Stimulated activated CD4-positive, alpha-beta T cell treated with anti-CD3 and anti-CD28 coated beads, Interleukin-4, amount 100 ng/mL, for 1 hour (primary cell): ENCODE measurements around the gene ALKBH6.
A peak's percentile ranks its signal among the peaks of the same experiment; 100 is the strongest.
"Not testable (repeated sequence)": the region's sequence is repeated elsewhere in the genome, so short reads cannot be mapped to it uniquely, and the experiment has no call there.

ENCODE experiments used
- DNase-seq: peaks from one replicate; pipeline ENCODE4 v3.0.0-alpha.2; 2020

The ALKBH6 gene

GRCh38 chr19:35992907-35993765 is 20.9 kb downstream of the ALKBH6 start:
- DNase-seq: no peak

- no peak for DNase-seq
Measured at GRCh38 chr19:35991731-35992450, 22.1 kb downstream of the ALKBH6 start.

DNA sequence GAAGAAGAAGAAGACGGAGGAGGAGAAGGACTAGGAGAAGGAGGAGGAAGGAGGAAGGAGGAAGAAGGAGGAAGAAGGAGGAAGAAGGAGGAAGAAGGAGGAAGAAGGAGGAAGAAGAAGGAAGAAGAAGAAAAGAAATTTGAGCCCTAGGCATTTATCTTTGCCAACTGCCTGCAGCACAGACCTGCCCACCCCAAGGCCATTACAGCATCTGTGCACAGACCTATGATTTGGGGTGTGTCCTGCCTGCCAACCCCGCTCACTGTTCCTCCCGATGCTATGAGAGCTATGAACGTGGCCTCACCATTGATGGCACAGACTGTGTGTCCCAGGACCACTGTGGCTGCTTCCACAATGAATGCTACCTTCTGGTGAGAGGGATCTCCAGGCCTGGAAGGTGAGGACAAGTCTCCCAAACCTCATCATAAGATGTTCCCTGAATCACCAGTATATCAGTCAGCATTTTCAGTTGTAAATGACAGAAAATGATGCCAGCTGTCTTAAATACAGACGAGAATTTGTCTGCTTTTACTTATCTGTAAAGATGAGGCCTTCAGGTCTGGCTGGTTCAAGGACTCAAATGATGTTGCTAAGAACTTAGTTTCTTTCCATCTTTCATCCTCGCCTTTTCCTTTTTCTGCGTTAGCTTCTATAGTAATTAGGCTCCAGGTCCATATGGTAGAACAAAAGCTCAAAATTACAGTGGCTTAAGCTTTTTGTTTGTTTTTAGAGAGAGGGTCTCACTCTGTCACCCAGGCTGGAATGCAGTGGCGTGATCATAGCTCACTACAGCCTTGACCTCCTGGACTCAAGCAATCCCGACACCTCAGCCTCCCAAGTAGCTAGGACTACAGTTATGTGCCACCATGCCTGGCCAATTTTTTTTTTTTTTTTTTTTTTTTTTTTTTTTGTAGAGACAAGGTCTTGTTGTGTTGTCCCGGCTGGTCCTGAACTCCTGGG is 23.0 kb downstream of the ALKBH6 start:
- DNase-seq: no peak

- DNase-seq: no peak
Measured at GRCh38 chr19:35990156-35990555, 23.9 kb downstream of the ALKBH6 start.

DNA sequence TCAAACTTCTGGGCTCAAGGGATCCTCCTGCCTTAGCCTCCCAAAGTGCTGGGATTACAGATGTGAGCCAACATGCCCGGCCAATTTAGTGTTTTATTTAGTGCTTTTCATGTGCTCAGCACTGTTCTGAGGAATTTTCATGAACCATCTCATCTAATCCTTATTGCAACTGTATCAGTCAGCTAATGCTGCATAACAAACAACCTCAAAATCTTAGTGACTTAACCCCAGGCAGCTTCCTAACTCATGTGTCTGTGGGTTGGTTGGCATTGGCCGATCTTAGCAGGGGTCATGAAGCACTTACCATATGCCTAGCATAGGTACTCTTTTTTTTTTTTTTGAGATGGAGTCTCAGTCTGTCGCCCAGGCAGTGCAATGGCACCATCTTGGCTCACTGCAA is 25.2 kb downstream of the ALKBH6 start:
- no peak for DNase-seq

DNA sequence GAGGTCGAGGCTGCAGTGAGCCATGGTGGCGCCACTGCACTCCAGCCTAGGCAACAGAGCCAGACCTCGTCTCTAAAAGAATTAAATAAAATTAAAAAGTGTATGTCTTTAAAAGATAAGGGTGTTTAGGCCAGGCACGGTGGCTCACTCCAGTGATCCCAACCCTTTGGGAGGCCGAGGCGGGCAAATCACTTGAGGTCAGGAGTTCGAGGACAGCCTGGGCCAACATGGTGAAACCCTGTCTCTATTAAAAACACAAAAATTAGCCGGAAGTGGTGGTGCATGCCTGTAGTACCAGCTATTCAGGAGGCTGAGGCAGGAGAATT is 26.5 kb downstream of the ALKBH6 start:
- no peak for DNase-seq

- peak; percentile 19 for DNase-seq
Measured at GRCh38 chr19:35986664-35987570, 27.1 kb downstream of the ALKBH6 start.

- no peak for DNase-seq
Measured at GRCh38 chr19:35986111-35986510, 27.9 kb downstream of the ALKBH6 start.

- no peak for DNase-seq
Measured at GRCh38 chr19:35983177-35983576, 30.8 kb downstream of the ALKBH6 start.

- not testable (repeated sequence) for DNase-seq
Measured at GRCh38 chr19:35980997-35981396, 33.0 kb downstream of the ALKBH6 start.

- DNase-seq: no peak
Measured at GRCh38 chr19:35978832-35979365, 35.1 kb downstream of the ALKBH6 start.

GRCh38 chr19:35978271-35978670 is 35.7 kb downstream of the ALKBH6 start:
- DNase-seq: no peak

DNA sequence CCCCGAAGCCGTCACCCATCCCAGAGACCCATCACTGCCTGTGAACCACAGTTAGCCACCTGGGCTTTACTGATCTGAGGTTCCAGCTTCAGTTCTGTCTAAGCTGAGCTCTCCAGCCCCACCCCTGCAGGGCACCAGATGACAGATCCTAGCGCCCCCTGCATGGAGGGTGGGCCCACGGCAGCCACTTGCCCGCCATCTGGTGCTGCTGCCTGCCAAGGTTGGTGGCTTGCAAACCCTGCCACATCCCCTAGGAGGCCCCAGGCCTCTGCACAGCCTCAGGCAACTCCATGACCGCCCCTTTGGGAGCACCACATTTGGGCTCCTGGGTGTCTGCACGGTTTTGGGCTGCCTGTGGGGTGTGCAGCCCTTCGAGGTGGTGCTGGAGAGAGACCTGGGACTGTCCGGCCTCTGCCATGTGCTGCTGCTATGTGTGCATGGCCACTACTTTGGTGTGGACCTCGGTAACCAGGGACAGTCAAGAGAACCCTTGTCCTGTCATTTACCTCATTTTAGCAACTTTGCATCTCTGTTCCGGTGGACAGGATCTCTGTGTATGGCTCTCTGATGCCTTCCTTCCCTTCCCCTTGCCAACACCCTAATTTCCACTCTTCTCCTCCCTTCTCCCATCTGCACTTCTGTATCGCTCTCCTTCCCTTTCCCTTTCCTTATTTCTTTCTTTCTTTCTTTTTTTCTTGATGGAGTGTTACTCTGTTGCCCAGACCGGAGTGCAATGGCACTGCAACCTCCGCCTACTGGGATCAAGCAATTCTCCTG is 36.4 kb downstream of the ALKBH6 start:
- no peak for DNase-seq

DNA sequence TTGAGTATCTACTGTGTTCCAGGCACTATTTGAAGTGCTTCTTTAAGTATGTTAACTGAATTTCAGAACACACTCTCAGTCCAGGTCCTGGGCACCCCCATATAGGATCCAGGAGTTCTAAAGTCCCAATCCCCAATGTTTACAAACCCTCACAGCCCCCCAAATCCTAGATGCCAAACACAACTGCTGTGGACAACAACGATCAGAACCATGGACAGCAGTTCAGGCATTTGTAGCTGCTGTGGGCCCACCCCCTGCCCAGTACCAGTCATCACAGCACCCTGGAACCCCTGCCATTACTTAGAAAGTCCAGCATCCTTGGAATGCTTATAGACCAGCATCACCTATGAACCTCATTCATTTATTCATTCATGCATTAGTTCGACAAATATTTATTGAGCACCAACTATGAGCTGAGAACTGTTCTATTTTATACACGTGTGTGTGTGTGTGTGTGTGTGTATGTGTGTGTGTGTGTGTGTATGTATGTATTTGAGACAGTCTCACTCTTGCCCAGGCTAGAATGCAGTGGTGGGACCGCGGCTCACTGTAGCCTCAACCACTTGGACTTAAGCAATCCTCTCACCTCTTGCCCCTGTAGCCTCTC is 38.3 kb downstream of the ALKBH6 start:
- DNase-seq: no peak

DNA sequence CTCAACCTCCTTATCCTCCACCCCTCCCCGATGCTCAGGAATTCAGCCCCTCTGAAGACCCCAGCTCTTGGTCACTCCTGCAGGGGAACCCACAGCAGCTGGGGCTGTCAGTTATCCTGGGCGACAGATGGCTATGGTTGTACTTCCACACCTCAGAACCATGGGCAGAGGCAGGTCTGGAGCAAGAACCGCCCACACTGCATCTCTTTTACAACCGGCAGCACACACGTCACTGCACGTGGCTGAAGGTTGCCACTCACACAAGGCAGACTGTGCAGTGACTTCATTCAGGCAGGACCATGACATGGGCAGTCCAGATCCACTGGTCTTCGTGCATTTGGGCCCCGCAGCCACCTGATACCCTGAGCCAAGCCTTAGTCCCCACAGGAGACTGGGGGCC is 40.5 kb downstream of the ALKBH6 start:
- DNase-seq: no peak

DNA sequence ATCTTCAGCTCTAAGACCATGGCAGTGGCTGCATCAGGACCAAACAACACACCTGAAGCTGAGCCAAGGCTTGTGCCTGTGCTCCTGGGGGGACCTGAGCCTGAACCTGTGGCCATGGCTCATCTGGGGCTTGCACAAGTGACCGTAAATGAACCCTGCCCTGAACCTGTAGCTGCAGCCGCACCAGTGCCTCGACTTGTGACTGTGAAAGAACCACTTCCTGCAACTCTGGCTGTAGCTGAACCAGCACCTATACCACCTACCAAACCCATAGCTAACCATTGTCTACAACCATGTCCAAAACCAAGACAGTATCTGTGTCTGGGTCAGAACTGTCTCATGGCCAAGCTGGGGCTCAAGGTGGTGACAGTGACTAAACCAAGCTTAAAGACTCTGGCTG is 47.2 kb downstream of the ALKBH6 start:
- no peak for DNase-seq

DNA sequence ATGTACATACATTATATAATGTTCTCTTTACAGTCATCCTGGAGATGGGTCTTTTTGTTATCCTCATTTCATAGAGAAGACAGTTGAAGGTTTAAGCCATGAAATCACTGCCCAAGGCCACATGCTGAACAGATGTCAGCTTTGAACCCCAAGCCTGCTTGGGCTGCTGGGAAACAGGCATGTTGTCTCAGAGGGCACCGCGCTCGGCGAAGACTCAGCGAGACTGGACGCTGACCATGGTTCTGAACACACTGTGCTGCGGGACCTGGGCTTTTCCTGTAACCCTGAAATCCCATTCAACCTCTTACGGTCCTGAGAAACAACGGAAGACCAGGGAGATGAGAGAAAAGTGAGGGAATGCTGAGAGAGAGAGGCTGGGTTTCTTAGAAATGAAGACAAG is 50.5 kb downstream of the ALKBH6 start:
- peak; percentile 36 for DNase-seq

- DNase-seq: no peak
Measured at GRCh38 chr19:35960432-35960972, 53.5 kb downstream of the ALKBH6 start.

GRCh38 chr19:35959968-35960320 is 54.1 kb downstream of the ALKBH6 start:
- no peak for DNase-seq
